A673 (cell line): ENCODE measurements around the gene KDM4B. TPM values are rescaled to one million over a fixed set of nuclear protein-coding genes. Genes with fewer than 3 reads are reported as not detected.

Source experiments
- BruUV-seq: library from RNA; stranded (reverse); fragments of 400-500 nt; replicated peaks from 2 replicates; lab custom pipeline; 2021; lab: Mats Ljungman, UMichigan
- CTCF ChIA-PET: fragments of 300-600 bp; sonication (Branson Sonifier 250); formaldehyde crosslinking; loops from one replicate; lab custom pipeline; 2022; ENCODE audit warnings: antibody characterized with exemption; lab: Charles Lee
- POLR2A ChIA-PET: fragments of 300-600 bp; sonication (Branson Sonifier 250); formaldehyde crosslinking; loops from one replicate; lab custom pipeline; 2022; ENCODE audit warnings: antibody characterized with exemption; ENCODE audit not compliant: low non-redundant PET; lab: Charles Lee
- DNase-seq: peaks from one replicate; pipeline ENCODE4 v3.0.0-alpha.2; 2015; ENCODE audit warnings: low spot score
- H3K27ac ChIP-seq: fragments of 200-600 bp; sonication (generic); 2 replicates; pipeline ENCODE4 v1.5.1; 2016; ENCODE audit warnings: mixed run types, low read depth, mild to moderate bottlenecking, mixed read lengths, antibody characterized with exemption, low read length; ENCODE audit not compliant: poor library complexity, severe bottlenecking
- H3K27me3 ChIP-seq: fragments of 200-600 bp; sonication (generic); replicated peaks from 2 replicates; pipeline ENCODE4 v1.6.1; 2017; ENCODE audit warnings: mixed run types, low read depth, mild to moderate bottlenecking, mixed read lengths, antibody characterized with exemption, low read length; ENCODE audit not compliant: insufficient read depth, poor library complexity
- H3K36me3 ChIP-seq: fragments of 200-600 bp; sonication (generic); 2 replicates; pipeline ENCODE4 v1.6.1; 2016; ENCODE audit warnings: mixed run types, mild to moderate bottlenecking, mixed read lengths, antibody characterized with exemption, low read length; ENCODE audit not compliant: insufficient read depth, poor library complexity, severe bottlenecking
- H3K4me1 ChIP-seq: fragments of 200-600 bp; sonication (generic); 2 replicates; pipeline ENCODE4 v1.6.1; 2017; ENCODE audit warnings: mixed run types, mild to moderate bottlenecking, mixed read lengths, antibody characterized with exemption, low read length; ENCODE audit not compliant: insufficient read depth, poor library complexity, severe bottlenecking
- H3K4me3 ChIP-seq: fragments of 200-600 bp; sonication (generic); 2 replicates; pipeline ENCODE4 v1.5.1; 2016; ENCODE audit warnings: low read depth, mixed run types, mild to moderate bottlenecking, mixed read lengths, low read length; ENCODE audit not compliant: poor library complexity, severe bottlenecking
- H3K9me3 ChIP-seq: fragments of 200-600 bp; sonication (generic); 2 replicates; pipeline ENCODE4 v1.6.1; 2016; ENCODE audit warnings: mixed run types, low read depth, mild to moderate bottlenecking, mixed read lengths, antibody characterized with exemption, low read length; ENCODE audit not compliant: poor library complexity, severe bottlenecking
- EZH2 ChIP-seq: fragments of 200-600 bp; sonication (generic); IDR thresholded peaks from 2 replicates; pipeline ENCODE4 v1.6.1; 2017; ENCODE audit warnings: borderline replicate concordance, low read depth, mild to moderate bottlenecking, mixed read lengths, antibody characterized with exemption, low read length; ENCODE audit not compliant: poor library complexity, severe bottlenecking
- intact Hi-C: fragments of 100-400 bp; cut with micrococcal nuclease; formaldehyde crosslinking; loops from one replicate; pipeline ENCODE4 v1.10.0; 2022; ENCODE audit not compliant: unreplicated experiment
- total RNA-seq: library from RNA; stranded (reverse); gene quantifications from 2 replicates; pipeline ENCODE4 v1.2.3, GENCODE V29; 2021
- TF ChIP-seq, protein P1 (sequence below): fragments of 300-800, 200-600 bp; sonication (generic); conservative IDR thresholded peaks from 2 replicates; pipeline ENCODE4 v1.5.1; 2017; ENCODE audit warnings: low read depth, mild to moderate bottlenecking, antibody characterized with exemption, low read length, moderate library complexity, mixed read lengths

The KDM4B gene
- total RNA-seq, 1 experiment from 2014 or later: 30.0 TPM

GRCh38 chr19:5016268-5016667 lies 47.4 kb downstream of the KDM4B start:
- H3K4me1 ChIP-seq: no peaks in the 10 kb centered on the region
- BruUV-seq: no TSS peak
- ChIA-PET CTCF (no interaction called here), POLR2A (interaction anchor here (0.5 kb wide), 1 partner anchor 533 kb away, joined by 6 read pairs; no protein-coding TSS in a partner anchor)
- H3K27ac ChIP-seq: no peak overlapping the region
- no peak overlapping the region for H3K4me3 ChIP-seq
- H3K9me3 ChIP-seq: no peaks in the 10 kb centered on the region
- no peaks in the 10 kb centered on the region for H3K27me3 ChIP-seq
- TF ChIP-seq, protein P1, sequence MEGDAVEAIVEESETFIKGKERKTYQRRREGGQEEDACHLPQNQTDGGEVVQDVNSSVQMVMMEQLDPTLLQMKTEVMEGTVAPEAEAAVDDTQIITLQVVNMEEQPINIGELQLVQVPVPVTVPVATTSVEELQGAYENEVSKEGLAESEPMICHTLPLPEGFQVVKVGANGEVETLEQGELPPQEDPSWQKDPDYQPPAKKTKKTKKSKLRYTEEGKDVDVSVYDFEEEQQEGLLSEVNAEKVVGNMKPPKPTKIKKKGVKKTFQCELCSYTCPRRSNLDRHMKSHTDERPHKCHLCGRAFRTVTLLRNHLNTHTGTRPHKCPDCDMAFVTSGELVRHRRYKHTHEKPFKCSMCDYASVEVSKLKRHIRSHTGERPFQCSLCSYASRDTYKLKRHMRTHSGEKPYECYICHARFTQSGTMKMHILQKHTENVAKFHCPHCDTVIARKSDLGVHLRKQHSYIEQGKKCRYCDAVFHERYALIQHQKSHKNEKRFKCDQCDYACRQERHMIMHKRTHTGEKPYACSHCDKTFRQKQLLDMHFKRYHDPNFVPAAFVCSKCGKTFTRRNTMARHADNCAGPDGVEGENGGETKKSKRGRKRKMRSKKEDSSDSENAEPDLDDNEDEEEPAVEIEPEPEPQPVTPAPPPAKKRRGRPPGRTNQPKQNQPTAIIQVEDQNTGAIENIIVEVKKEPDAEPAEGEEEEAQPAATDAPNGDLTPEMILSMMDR: no peak
- TF ChIP-seq EZH2: no peak
- no peaks in the 10 kb centered on the region for H3K36me3 ChIP-seq
- intact Hi-C loops: no loop called here
- no peak for DNase-seq

- Histone ChIP-seq H3K27ac (peak overlapping the region; percentile 30), H3K4me3 (no peak overlapping the region), H3K4me1 (no peaks in the 10 kb centered on the region), H3K9me3 (no peaks in the 10 kb centered on the region), H3K36me3 (no peaks in the 10 kb centered on the region), H3K27me3 (no peaks in the 10 kb centered on the region)
- intact Hi-C loops: no loop called here
- no TSS peak for BruUV-seq
- ChIA-PET CTCF (no interaction called here), POLR2A (interaction anchor here (0.5 kb wide), 1 partner anchor 533 kb away, joined by 6 read pairs; no protein-coding TSS in a partner anchor)
- no peak for DNase-seq
- TF ChIP-seq, protein P1: no peak
- TF ChIP-seq EZH2: no peak
Measured at GRCh38 chr19:5016781-5017180, 47.9 kb downstream of the KDM4B start.

GRCh38 chr19:5017235-5017634 lies 48.3 kb downstream of the KDM4B start:
- ChIA-PET CTCF (interaction anchor here (0.6 kb wide), 1 partner anchor 46 kb away, joined by 6 read pairs; no protein-coding TSS in a partner anchor), POLR2A (no interaction called here)
- H3K27me3 ChIP-seq: no peaks in the 10 kb centered on the region
- no peak for DNase-seq
- no peaks in the 10 kb centered on the region for H3K4me1 ChIP-seq
- H3K27ac ChIP-seq: no peak overlapping the region
- no TSS peak for BruUV-seq
- H3K9me3 ChIP-seq: no peaks in the 10 kb centered on the region
- H3K4me3 ChIP-seq: no peak overlapping the region
- no peaks in the 10 kb centered on the region for H3K36me3 ChIP-seq
- TF ChIP-seq EZH2: no peak
- TF ChIP-seq, protein P1: no peak
- intact Hi-C loops: no loop called here
